T-helper 9 cell (primary cell): ENCODE data around the gene PDZK1IP1.

ENCODE experiments used
- DNase-seq: peaks from one replicate; pipeline ENCODE4 v3.0.0-alpha.2; 2020
- total RNA-seq, 2 donors: gene quantifications; one replicate each; lab custom pipeline; 2026; lab: John Stamatoyannopoulos, UW

The PDZK1IP1 gene
- total RNA-seq, result 0 reads per million in 2 donors

- DNase-seq, result no peak
These were observed at the start of gene PDZK1IP1 for GRCh38 chr1:47189844-47190508. TSS of gene PDZK1IP1 (minus strand) at chr1:47190036. CDS start at chr1:47189932, 104 bp downstream.

- DNase-seq, result no peak
These were observed 49.2 kb upstream of the PDZK1IP1 start for GRCh38 chr1:47238935-47239592.

DNA sequence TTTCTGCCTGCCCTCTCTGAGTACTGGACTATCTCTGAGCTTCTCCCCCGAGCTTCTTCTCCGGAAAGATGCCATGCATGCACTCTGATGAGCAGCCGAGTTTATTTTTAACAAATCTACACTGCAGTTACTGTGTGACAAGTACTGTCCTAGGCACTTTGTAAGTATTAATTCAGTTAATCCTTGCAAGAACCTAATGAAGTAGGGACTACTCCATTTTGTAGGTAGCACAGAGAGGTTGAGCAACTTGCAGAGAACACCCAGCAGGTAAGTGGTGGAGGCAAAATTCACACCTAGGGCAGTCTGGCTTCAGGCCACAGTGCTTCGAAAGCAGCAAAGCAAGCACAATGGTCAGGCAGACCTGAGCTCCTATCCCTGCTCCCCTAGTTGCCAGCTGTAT is 46.0 kb upstream of the PDZK1IP1 start:
- DNase-seq, result no peak

GRCh38 chr1:47235241-47235681 is 45.4 kb upstream of the PDZK1IP1 start:
- no peak for DNase-seq

DNA sequence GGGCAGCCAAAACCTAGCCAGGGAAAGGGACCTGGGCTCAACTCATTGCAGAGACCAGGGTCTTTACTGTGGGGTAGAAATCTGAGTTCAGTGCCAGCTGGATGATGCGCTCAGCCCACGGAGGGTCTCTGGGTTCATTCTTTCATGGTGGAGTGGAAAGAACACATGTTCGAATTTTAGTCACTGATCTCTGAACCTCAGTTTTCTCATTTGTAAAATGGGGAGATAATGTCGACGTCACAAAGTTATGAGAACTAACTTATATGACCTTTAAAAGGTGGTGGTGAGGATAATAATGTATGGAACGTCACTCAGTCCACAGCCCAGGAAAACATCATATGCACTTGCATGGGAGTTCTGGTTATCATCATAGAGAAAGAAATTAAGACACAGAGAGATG is 43.4 kb upstream of the PDZK1IP1 start:
- no peak for DNase-seq

GRCh38 chr1:47232187-47232874 is 42.5 kb upstream of the PDZK1IP1 start, which contains the start of gene TAL1:
TSS of gene TAL1 (minus strand) at chr1:47232225. CDS start at chr1:47225888, 6,337 bp downstream.
- DNase-seq, result no peak

GRCh38 chr1:47231301-47232186 is 41.7 kb upstream of the PDZK1IP1 start:
- DNase-seq, result no peak

DNA sequence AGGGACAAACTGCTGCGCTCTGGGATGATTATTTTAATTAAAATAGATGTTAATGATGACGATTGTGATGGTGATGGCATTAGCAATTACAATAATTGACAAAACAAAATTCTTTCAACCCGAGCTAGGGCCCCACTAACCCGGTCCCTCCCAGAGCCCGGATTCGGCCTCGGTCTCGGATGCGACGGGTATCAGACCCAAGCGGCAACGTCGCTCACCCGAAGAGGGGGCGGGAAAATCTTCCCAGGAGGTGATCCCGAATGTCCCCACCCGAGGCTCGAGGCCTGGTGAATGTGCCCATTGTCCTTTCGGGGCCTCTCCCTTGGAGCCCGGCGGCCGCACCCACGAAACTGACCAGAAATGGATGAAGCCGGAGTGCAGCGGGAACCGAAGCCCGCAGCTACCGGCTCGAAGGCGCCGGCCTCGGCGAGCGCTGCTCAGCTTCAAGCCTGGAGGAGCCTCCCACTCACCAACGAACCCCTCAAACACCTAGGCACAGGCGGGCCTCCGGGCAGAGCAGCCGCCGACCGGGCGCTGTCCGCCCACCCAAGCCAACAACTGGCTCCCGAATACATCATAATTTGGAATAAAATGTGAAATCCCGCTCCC is 41.0 kb upstream of the PDZK1IP1 start:
- DNase-seq, result no peak

GRCh38 chr1:47229886-47230691 is 40.3 kb upstream of the PDZK1IP1 start:
- DNase-seq, result no peak

- no peak for DNase-seq
These were observed 39.4 kb upstream of the PDZK1IP1 start for GRCh38 chr1:47229031-47229885.

GRCh38 chr1:47228644-47229030 is 38.8 kb upstream of the PDZK1IP1 start:
- DNase-seq, result no peak

DNA sequence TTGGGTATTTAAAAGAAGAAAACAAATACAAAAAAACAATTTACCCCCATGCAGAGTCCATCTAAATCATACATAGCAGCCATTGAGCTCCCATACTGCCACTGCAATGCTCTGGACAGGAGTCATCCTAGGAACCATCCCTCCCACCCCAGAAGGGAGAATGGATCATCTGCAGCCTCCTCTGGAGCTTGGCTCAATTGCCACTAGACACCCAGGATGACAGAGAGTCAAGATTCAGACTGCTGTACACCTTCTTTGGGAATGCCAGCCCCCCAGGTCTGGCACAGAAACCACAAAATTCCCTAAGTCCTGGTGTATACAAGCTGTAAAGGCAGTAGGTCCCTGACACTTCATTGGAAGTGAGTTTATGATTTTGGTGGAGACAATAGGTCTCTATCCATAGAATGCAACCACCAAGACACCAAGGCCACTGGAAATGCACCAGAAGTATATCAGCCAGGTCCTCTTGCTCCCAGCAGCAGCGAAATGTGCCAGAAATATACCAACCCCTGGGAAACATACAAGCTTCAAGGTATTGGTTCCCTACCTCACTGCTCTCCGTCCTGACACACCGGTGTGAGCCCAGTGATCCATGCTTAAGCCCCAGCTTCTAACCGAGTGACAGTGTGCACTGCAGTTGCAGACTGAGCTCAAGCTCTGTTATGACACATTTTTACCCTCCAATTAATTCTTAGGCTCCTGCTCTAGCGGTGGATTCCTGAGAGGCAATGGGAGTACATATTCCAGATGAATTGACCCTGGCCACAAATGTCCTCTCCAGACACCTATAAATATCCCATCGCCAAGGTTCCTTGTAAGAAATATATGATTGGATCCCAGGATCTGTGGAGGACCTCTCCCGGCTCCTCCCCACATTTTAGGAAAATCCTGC is 37.8 kb upstream of the PDZK1IP1 start:
- DNase-seq, result no peak

DNA sequence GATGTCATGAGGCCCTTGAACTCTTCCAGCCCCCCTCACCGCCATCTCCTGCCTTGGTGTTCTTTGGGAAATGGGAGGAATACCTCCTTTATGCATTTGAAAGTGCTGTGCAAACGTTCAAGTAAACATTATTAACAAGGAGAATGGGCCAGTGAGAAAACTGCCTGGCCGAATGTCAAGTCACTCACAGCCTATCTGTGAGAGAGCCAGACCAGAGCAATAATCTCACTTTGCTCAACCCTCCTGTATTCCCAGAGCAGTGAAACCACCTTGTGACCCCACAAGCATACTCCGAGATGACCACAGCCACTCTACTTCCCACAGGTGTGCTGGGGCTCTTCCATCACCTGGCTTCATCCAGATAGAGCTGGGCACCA is 37.0 kb upstream of the PDZK1IP1 start:
- no peak for DNase-seq

GRCh38 chr1:47226121-47226838 is 36.4 kb upstream of the PDZK1IP1 start:
- no peak for DNase-seq

DNA sequence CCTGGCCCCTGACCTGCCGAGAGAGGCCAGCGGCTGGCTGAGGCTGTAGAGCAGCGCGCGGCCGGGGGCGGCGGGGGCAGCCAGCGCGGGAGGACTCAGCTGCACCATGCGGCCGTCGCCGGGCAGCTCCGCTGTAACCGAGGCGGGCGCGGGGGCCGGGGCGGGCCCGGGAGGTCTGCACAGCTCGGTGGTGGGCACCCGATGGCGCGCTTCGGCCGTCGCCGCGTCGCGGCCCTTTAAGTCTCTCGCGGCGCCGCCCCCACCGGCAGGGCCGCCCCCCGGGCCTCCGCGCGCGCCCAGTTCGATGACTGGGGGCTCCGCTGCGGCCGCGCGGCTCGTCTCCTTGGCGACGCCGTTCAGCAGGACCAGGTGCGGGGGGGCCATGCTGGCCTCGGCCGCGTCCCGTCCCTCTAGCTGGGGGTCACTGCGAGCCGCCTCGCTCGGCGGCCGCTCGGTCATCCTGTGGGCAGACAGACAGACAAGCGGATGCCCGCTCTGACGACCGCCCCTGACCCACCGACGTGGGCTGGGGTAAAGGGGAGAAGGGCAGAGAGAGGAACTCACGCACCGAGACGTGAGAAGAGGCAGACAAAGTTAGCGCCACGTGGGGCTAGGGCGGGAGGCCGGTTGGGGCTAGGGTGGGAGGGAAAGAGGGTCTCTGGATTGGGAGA is 35.7 kb upstream of the PDZK1IP1 start:
- no peak for DNase-seq

DNA sequence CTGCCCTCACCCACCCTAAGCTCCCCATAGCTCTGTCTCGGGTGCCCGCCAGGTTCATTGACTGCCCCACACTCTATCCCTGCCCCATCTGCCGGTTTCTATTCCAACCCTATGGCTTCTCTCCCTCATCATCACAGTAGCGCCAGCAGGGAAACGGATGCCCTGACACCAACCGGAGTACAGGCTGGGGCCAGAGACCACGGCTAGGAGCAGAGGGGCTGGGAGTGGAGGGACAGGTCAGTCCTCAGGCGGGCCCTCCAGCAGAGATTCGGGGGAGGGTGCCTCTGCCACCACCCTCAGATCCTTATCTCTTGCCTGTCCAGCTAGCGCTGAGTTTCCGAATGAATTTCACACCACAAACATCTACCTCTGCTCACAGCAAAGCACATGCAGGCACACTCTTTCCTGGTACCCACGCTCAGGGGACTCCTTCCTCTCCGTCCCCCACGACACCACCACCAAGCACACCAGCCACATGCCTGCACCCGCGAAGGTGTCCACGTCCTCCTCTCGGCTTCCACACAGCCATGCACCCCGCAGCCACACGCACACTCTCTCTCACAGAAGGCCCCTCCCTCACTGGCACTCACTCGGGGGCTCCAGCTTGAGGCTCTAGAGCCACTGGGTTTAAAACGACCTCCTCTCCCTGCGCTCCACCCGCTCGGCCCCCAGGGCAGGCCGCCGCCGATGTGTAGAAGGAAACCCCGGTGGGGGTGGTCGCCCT is 35.0 kb upstream of the PDZK1IP1 start:
- DNase-seq, result no peak

DNA sequence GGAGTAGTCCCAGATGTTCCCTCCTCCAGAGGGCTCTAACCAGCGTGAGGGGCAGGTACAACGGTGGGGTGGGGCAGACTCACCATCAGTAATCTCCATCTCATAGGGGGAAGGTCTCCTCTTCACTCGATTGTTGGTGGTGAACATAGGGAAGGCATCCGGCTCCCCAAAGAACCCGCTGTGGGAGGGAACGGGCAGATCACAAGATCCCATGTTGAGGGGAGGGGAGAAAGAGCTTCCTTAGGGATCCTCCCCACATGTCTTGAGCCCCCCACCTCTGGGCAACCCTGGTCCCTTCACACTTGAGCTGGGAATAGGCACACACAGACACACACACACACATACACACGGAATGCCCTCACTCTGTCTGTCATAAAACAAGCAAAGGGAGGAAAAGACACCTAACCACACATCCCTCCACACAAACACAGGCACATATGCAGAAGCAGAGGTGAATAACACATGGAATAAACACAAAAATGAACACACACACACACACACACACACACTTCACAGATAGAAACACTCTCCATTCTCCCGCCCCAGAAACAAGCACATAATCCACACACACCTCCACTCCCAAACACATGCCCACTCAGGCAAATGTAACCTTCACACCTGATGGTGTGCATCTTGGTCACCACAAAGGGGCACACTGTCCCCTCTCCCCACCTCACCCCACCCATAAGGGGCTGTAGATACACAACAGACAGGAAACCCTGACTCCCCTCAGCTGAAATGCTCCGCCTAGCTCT is 34.3 kb upstream of the PDZK1IP1 start:
- no peak for DNase-seq
